ENCODE data around the gene LRRC55. TPM values are rescaled to one million over a fixed set of nuclear protein-coding genes. Genes with fewer than 3 reads are reported as not detected.

Gene LRRC55, protein sequence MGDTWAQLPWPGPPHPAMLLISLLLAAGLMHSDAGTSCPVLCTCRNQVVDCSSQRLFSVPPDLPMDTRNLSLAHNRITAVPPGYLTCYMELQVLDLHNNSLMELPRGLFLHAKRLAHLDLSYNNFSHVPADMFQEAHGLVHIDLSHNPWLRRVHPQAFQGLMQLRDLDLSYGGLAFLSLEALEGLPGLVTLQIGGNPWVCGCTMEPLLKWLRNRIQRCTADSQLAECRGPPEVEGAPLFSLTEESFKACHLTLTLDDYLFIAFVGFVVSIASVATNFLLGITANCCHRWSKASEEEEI
- total RNA-seq = under 1 TPM; 0.09 to 0.45 TPM
- long read RNA-seq = 0 reads

DNA sequence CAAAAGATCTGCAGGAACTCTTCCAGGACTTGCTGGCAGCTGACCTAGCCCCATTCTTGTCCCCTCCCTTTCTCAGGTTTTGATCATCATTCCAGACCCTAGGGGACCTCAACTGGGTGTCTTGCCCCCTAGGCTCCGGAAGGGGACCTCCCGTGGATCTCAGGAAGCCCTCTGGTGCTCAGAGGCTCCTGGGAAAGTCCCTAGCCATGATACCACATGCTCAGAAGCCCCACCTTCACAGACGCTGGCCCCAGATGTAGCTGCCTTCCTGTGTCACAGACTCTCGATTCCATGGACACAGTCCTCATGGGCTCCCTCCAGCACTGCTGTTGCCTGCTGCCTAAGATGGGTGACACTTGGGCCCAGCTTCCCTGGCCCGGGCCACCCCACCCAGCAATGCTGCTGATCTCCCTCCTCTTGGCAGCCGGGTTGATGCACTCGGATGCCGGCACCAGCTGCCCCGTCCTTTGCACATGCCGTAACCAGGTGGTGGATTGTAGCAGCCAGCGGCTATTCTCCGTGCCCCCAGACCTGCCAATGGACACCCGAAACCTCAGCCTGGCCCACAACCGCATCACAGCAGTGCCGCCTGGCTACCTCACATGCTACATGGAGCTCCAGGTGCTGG is at the start of gene LRRC55:
Gene LRRC55, plus strand, starts transcription at position 276 of the 628 bp plus-strand sequence. Its CDS starts 70 bp downstream, at position 346.
- no peak for DNase-seq
- ATAC-seq = no peak
- intact Hi-C loops (cut with DNase I, micrococcal nuclease) = no loop called here

DNA sequence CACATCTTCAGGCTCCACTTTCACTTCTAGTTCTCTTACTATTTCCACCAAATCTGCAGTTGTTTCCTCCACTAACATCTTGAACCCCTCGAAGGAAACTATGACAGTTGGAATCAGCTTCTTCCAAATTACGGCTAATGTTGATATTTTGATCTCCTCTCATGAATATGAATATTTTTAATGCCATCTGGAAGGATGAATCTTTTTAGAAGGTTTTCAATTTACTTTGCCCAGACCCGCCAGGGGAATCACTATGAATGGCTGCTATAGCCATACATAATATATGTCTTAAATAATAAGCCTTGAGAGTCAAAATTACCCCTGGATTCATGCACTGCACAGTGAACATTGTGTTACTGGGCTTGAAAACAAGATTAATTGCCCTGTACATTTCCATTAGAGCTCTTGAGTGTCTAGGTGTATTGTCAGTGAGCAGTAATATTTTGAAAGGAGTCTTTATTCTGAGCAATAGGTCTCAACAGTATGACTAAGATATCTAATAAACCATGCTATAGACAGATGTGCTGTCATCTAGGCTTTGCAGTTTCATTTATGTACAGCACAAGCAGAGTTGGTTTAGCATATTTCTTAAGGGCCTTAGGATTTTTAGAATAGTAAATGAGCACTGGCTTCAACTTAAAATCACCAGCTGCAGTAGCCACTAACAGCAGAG is 48.3 kb upstream of the LRRC55 start:
- ATAC-seq = no peak
- intact Hi-C loops (cut with DNase I, micrococcal nuclease) = loop anchor here in 1 of 2 donors (5.0 kb wide), 1 partner anchor 119 kb away; no protein-coding TSS in a partner anchor
- DNase-seq = no peak

DNA sequence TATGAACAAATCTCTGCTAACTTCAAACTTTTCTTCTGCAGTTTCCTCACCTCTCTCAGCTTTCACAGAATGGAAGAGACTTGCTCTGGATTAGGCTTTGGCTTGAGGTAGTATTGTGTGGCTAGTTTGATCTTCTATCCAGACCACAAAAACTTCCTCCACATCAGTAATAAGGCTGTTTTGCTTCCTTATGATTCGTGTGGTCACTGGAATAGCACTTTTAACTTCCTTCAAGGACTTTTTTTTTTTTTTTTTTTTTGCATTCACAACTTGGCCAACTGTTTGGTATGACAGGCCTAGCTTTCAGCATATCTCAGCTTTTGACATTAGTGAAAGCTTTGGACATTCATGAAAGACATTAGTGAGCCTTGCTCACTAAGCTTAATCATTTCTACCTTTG is 47.5 kb upstream of the LRRC55 start:
- DNase-seq = no peak
- ATAC-seq = no peak
- intact Hi-C loops (cut with DNase I, micrococcal nuclease) = loop anchor here in 1 of 2 donors (5.0 kb wide), 1 partner anchor 118 kb away; no protein-coding TSS in a partner anchor

DNA sequence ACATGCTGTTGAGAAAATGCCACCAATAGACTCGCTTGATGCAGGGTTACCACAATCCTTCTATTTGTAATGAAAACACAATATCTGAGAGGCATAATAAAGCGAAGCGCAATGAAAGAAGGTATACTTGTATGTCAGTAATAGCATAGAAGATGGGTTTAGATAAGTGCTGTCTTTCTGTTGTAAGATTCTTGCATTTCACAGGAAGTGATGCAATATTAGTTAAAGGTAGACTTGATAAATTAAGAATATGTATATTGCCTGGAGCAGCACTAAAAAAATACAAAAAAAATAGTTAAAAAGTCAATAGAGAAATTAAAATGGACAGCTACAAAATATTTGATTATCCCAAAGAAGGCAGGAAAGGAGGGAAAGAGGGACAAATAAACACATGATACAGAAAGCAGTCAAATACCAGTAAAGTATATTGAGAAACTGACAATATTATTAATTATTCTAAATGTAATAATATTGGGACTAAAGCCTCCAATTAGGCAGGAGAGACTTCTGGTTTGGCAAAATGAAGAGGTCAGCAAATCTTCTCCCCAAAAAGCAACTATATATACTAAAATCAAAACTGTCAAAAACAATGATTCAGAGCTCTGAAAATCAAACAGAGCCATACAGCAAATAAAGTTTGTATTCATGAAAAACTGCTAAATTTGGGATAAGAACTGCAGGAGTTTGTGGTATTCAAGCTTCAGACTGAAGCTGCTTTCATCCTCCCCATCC is 46.6 kb upstream of the LRRC55 start:
- DNase-seq (no peak), ATAC-seq (no peak)
- intact Hi-C loops (cut with DNase I, micrococcal nuclease) = no loop called here

DNA sequence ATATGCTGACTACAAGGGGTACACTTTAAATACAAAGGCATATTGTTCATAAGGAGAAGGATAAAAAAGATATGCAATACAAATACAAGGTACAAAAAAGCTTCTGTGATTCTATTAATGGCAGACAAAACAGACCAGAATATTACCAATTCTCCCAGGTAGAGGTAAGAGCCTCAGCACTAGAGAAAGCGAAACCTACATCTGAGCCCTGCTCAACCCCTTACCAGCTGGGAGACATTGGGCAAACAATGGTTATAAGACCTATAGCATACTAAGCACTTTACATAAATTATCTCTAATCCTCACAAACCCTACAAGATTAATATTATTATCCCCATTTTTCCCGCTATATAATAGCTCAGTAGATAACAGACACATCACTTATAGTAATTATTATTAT is 41.2 kb upstream of the LRRC55 start:
- intact Hi-C loops (cut with DNase I, micrococcal nuclease) = no loop called here
- ATAC-seq (no peak), DNase-seq (no peak)

DNA sequence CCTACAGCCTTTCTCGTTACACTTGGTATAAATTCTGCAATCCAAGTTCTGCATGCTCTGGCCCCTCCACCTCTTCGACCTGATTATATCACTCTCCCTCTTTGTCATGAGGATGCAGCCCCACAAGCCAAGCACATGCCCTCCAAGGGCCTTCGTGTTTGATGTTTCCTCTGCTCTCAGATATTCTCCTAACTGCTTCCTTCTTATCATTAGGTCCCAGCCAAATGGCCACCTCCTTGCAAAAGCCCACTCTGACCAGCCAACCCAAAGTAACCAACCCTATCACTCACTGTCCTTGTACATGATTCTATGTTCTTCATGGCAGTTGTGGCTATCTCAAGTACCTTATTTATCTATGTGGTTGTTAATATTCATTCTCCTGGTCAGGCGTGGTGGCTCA is 38.3 kb upstream of the LRRC55 start:
- DNase-seq (no peak), ATAC-seq (no peak)
- intact Hi-C loops (cut with DNase I, micrococcal nuclease) = no loop called here

DNA sequence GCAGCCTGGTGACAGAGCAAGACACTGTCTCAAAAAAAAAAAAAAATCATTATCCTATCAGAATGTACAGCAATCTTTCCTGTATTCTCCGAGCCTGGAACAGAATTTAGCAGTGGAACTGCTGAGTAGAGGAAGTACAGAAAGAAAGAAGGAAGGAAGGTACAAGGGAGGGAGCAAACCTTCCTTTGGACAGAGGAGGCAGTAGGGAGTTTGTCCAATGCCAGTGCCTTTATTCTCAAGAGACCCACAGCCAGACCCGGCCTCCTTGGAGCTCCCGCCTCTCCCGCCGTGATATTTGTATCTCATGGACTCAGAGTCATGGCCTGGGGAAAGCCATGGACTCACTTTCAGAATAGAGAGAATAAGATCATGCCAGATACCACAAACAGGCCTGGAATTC is 37.7 kb upstream of the LRRC55 start:
- ATAC-seq (no peak), DNase-seq (no peak)
- intact Hi-C loops (cut with DNase I, micrococcal nuclease) = no loop called here

DNA sequence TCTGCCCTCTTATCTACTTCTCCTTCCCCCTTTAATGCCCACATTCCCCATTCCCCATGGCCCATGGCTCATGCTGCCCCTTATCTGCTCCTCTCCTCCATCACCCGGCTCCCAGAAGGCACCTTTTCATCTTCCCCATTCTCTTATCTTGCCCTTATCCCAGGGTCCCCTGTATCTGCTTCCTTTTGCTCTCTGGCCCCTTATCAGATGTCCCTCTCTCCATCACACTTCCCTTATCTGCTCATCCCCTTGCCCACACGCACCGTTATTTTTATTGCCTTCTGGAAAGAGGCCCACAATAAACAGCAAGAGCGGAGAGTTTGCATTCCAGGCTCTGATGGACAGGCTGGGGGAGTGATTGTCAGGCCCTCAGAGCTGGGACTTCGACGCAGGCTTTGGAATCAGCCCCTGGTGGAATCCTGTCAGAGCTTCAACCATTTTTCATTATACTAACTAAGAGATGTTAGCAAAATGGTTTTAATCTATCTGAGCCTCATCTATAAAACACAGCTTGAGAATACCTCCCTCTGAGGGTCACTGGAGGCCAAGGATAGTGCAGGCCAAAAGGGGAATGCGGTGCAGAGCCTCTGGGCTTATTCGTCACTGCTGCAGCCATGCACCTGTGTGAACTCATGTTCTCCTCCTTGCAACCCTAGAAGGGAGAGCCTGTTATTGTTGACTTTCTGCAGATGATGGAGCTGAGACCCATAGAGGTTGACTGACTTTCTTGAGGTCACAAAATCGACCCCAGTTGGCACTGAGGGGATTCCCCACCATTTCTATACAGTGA is 37.0 kb upstream of the LRRC55 start:
- intact Hi-C loops (cut with DNase I, micrococcal nuclease) = no loop called here
- ATAC-seq = no peak
- no peak for DNase-seq

DNA sequence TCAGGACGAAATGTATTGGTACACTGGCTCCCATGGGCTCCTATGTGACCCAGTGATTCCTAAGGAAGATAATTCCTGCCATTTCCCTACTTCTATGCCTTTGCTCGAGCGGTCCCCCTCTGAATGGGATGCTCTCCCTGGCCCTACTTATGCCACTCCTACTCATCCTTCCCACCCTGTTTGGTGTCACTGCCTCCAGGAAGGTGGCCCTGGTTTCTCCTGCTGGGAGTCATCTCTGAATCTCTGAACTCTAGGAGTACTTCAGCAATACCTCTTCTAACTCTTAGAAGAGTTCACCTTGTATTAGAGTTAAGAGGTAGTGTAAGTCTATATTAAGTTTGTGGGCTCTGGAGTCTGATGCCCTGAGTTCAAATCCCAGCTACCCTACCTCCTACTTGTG is 35.5 kb upstream of the LRRC55 start:
- ATAC-seq = no peak
- intact Hi-C loops (cut with DNase I, micrococcal nuclease) = no loop called here
- DNase-seq = no peak

DNA sequence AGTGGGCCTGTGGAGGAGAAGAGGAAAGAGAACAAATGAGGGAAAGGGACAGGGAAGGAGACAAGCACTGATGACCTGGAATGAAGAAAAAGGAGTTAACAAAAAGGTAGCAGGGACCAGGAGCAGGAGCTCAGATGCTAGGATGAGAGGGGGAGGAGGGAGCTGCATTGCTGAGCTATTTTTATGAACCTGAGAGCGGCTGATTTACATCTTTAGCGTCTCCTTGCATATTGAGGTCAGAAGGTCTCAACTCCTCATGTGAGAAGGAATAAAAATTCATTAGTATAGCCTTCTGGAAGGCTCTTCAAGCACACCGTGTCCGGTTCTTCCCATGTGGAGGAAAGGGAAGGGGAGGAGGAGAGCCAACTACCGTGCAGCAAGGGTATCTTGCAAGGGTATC is 33.1 kb upstream of the LRRC55 start:
- no peak for DNase-seq
- no peak for ATAC-seq
- intact Hi-C loops (cut with DNase I, micrococcal nuclease) = no loop called here

DNA sequence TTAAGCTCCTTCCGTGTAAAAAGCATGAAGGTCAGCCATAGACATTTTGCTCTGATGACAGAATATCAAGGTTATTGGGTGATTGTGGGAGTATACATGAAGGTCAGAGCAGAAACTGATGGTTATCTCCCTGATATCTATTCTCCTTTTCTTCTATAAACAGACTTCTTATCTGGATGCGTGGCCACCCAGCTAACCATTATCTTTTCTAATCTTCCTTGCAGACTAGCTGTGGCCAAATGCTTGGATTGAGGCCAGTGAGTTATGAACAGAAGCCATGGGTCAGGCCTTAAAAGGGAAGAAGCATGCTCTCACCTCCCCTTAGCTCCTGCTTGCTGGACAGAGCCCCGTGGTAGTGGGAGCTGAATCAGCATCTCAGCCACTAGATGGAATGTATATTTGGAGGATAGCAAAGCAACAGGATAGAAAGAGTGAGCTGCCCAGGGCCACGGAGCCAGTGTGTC is 31.3 kb upstream of the LRRC55 start:
- ATAC-seq (no peak), DNase-seq (no peak)
- intact Hi-C loops (cut with DNase I, micrococcal nuclease) = no loop called here

DNA sequence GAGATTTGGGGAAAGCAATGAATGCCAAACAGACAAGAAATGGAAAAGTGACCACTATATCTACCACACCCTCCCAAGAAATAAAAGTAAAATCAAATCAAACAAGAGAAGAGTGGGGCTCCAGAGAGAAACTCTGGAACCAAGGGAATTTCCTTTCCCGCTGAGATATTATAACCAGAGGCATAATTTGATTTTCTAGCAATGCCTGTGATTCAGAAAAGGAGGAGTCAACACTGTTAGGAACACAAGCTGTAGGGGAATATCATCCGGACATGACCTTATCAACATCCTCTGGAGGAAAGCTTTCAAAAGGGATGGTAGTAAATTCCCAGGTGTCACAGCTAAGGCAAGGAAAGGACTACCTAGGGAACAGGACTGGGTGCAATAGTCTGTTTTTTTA is 29.6 kb upstream of the LRRC55 start:
- intact Hi-C loops (cut with DNase I, micrococcal nuclease) = no loop called here
- DNase-seq = no peak
- no peak for ATAC-seq

DNA sequence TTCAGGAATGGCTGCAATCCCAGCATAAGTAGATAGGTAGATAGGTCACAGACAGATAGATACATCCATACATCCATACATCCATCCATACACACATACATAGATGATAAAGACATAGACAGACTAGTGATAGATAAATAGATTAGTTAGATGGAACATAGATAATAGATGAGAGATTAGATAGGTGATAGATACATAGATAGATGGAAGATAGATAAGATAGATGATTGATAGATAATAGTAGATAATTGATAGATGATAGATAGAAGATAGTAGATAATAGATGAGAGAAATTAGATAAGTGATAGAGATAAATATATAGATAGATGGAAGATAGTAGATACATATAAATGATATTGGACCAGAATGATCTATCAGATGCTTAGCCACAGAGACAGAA is 28.3 kb upstream of the LRRC55 start:
- no peak for DNase-seq
- no peak for ATAC-seq
- intact Hi-C loops (cut with DNase I, micrococcal nuclease) = no loop called here

DNA sequence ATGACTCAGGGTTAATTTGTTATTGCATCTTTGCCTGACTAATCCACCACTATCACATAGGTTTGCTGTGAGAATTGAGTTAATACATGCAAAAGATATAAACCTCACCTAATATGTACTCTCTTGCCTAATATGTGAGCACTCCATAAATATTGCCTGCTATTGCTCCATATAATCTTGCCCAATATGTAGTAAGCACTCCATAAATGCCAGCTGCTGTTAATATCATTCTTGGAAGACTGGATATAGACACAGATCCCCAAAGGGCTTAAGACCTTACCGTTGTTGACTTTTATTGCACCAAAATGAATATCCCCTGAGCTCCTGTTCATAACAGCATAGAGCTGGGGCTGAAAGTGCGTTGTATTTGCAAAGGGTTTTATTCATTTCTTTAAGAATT is 27.0 kb upstream of the LRRC55 start:
- ATAC-seq (no peak), DNase-seq (no peak)
- intact Hi-C loops (cut with DNase I, micrococcal nuclease) = no loop called here

DNA sequence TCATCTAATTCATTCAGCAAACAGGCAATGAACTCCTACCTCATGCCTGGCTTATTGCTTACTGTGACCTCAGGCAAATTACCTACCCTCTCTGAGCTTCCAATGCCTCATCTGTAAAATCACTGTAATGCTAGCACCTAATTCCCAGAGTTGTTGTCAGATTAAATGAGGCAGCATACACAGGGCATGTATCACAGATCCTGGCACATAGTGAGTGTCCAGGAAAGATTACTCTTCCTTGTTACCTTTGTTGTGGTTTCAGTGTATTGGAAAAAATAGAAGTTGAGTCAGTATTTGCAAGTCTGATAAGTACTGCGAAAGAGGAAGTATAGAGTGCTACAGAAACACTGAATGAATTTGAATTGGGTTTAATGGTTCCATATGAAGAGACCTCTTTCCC is 26.4 kb upstream of the LRRC55 start:
- ATAC-seq (no peak), DNase-seq (no peak)

DNA sequence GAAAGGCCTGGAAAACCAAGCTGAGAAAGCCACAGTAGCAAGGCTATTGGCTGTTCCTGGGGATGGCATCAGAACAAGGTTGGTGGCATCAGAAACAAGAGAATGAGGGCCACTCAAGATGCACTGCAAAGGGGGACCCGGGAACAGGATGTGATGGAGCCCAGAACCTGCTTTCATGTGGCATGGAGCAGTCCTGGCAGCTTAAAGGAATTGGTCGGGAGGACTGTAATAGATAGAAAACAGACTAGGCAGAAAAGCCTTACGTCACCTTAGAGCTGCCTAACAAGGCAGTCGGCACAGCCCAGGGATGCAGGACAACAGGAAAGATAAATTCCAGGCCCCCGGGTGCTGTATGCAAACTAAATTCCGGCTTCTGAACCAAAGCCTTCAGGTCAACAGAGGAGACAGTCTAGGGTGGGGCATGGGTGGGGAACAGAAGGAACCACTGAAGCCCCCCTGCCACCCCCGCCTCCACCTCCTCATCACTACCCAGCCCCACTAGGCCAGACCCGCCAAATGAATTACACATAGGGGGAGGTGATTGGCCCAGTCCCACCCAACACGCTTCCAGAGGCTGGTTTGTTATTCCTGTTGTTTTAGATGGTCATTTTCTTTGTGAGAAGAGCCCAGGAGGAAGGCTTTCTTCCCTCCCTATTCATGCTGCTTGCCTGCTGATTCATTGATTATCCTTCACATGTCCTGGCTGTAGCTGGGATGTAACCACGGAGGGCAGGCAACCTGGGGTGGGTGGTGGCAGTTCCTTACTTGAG is 25.7 kb upstream of the LRRC55 start:
- intact Hi-C loops (cut with DNase I, micrococcal nuclease) = no loop called here
- ATAC-seq = no peak
- no peak for DNase-seq

More for the DNA sequence above, 26.4 kb upstream of the LRRC55 start:
- intact Hi-C loops (cut with DNase I, micrococcal nuclease) = no loop called here

DNA sequence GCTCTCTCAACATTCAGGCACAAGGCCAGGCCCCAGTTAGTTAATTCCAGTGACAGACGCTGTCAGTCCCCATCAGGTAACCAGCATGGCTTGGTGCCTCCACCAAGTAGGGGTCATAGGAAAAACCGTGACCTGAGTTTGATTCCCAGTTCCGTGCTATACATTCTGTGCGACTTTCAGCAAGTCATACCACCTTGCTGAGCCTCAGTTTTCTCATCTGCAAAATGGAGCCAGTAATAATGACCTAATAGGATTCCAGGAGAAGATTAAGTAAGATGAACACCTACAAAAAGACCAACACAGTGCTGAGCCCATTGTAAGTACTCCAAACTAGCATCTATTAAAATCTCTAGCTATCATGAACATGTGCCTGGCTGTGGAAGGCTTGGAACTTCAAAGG is 24.8 kb upstream of the LRRC55 start:
- no peak for ATAC-seq
- DNase-seq = no peak
- intact Hi-C loops (cut with DNase I, micrococcal nuclease) = no loop called here

DNA sequence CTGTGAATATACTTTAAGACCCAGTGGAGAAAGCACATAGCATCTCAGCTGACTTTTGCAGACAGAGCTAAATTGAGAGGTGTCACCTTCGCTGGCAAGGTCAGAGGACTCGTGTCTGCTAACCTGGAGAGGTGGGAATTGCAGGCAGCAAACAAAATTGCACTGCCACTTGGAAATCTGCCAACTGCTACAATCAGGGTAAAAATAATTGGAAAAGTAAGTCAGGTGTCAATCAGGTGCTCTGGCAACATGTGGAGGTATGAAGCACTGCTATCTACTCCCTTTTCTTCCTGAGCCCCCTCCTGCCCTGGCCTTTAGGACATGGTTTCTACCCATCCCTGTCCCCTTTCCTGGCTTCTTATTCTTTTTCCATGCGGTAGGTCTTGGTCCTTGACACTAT is 24.1 kb upstream of the LRRC55 start:
- ATAC-seq (no peak), DNase-seq (no peak)
- intact Hi-C loops (cut with DNase I, micrococcal nuclease) = no loop called here

Measured in left colon (tissue), 2 donors.